A673 (cell line): ENCODE measurements around the gene ZMPSTE24. TPM values are rescaled to one million over a fixed set of nuclear protein-coding genes. Genes with fewer than 3 reads are reported as not detected.

ENCODE experiments used
- BruUV-seq: library from RNA; stranded (reverse); fragments of 400-500 nt; replicated peaks from 2 replicates; lab custom pipeline; 2021; lab: Mats Ljungman, UMichigan
- CTCF ChIA-PET: fragments of 300-600 bp; sonication (Branson Sonifier 250); formaldehyde crosslinking; loops from one replicate; lab custom pipeline; 2022; ENCODE audit warnings: antibody characterized with exemption; lab: Charles Lee
- POLR2A ChIA-PET: fragments of 300-600 bp; sonication (Branson Sonifier 250); formaldehyde crosslinking; loops from one replicate; lab custom pipeline; 2022; ENCODE audit warnings: antibody characterized with exemption; ENCODE audit not compliant: low non-redundant PET; lab: Charles Lee
- DNase-seq: peaks from one replicate; pipeline ENCODE4 v3.0.0-alpha.2; 2015; ENCODE audit warnings: low spot score
- H3K27ac ChIP-seq: fragments of 200-600 bp; sonication (generic); 2 replicates; pipeline ENCODE4 v1.5.1; 2016; ENCODE audit warnings: mixed run types, low read depth, mild to moderate bottlenecking, mixed read lengths, antibody characterized with exemption, low read length; ENCODE audit not compliant: poor library complexity, severe bottlenecking
- H3K27me3 ChIP-seq: fragments of 200-600 bp; sonication (generic); replicated peaks from 2 replicates; pipeline ENCODE4 v1.6.1; 2017; ENCODE audit warnings: mixed run types, low read depth, mild to moderate bottlenecking, mixed read lengths, antibody characterized with exemption, low read length; ENCODE audit not compliant: insufficient read depth, poor library complexity
- H3K36me3 ChIP-seq: fragments of 200-600 bp; sonication (generic); 2 replicates; pipeline ENCODE4 v1.6.1; 2016; ENCODE audit warnings: mixed run types, mild to moderate bottlenecking, mixed read lengths, antibody characterized with exemption, low read length; ENCODE audit not compliant: insufficient read depth, poor library complexity, severe bottlenecking
- H3K4me1 ChIP-seq: fragments of 200-600 bp; sonication (generic); 2 replicates; pipeline ENCODE4 v1.6.1; 2017; ENCODE audit warnings: mixed run types, mild to moderate bottlenecking, mixed read lengths, antibody characterized with exemption, low read length; ENCODE audit not compliant: insufficient read depth, poor library complexity, severe bottlenecking
- H3K4me3 ChIP-seq: fragments of 200-600 bp; sonication (generic); 2 replicates; pipeline ENCODE4 v1.5.1; 2016; ENCODE audit warnings: low read depth, mixed run types, mild to moderate bottlenecking, mixed read lengths, low read length; ENCODE audit not compliant: poor library complexity, severe bottlenecking
- H3K9me3 ChIP-seq: fragments of 200-600 bp; sonication (generic); 2 replicates; pipeline ENCODE4 v1.6.1; 2016; ENCODE audit warnings: mixed run types, low read depth, mild to moderate bottlenecking, mixed read lengths, antibody characterized with exemption, low read length; ENCODE audit not compliant: poor library complexity, severe bottlenecking
- EZH2 ChIP-seq: fragments of 200-600 bp; sonication (generic); IDR thresholded peaks from 2 replicates; pipeline ENCODE4 v1.6.1; 2017; ENCODE audit warnings: borderline replicate concordance, low read depth, mild to moderate bottlenecking, mixed read lengths, antibody characterized with exemption, low read length; ENCODE audit not compliant: poor library complexity, severe bottlenecking
- intact Hi-C: fragments of 100-400 bp; cut with micrococcal nuclease; formaldehyde crosslinking; loops from one replicate; pipeline ENCODE4 v1.10.0; 2022; ENCODE audit not compliant: unreplicated experiment
- total RNA-seq: library from RNA; stranded (reverse); gene quantifications from 2 replicates; pipeline ENCODE4 v1.2.3, GENCODE V29; 2021
- TF ChIP-seq, protein P1 (sequence below): fragments of 300-800, 200-600 bp; sonication (generic); conservative IDR thresholded peaks from 2 replicates; pipeline ENCODE4 v1.5.1; 2017; ENCODE audit warnings: low read depth, mild to moderate bottlenecking, antibody characterized with exemption, low read length, moderate library complexity, mixed read lengths

Gene ZMPSTE24
- total RNA-seq, 1 experiment from 2014 or later = 72.1 TPM

DNA sequence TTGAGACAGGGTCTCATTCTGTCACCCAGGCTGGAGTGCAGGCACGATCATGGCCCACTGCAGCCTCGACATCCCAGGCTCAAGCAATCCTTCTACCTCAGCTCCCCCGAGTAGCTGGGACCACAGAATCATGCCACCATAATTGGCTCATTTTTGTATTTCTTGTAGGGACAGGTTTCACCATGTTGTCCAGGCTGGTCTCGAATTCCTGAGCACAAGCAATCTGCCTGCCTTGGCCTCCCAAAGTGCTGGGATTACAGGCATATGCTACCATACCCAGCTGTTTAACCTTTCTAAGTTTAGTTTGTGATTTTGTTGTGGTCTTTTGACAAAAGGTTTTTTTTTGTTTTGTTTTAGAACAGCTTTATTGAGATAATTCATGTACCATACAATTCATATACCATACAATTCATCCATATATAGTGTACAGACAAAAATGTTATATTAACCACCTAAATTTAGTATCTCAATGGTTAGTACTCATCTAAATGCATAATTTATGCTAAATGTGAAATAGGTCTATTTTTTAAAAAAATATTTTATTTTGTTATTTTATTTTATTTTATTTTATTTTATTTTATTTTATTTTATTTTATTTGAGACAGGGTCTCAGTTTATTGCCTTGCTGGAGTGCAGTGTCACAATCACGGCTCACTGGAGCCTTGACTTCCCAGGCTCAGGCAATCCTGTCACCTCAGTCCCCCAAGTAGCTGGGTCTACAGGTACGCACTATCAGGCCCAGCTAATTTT is 8.9 kb downstream of the ZMPSTE24 start:
- no peak overlapping the region for H3K27ac ChIP-seq
- CTCF ChIA-PET = no interaction called here
- intact Hi-C loops = no loop called here

DNA sequence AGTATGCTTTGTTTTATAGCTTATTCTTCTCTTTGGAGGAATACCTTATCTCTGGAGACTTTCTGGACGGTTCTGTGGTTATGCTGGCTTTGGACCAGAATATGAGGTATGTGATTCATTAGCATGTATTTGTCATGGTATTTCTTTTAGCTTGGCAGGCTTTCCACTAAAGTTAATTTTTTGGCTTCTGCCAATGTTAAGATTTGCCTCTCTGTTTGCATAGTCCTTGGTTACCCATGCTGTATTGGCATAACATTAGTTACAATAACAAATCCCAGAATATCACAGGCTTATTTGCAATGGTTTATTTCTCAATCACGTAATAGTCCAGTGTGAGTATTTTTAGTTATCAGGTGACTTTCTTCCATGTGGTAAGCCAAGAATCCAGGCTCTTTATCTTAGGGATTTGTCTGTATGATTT is 9.7 kb downstream of the ZMPSTE24 start:
- TF ChIP-seq, protein P1, sequence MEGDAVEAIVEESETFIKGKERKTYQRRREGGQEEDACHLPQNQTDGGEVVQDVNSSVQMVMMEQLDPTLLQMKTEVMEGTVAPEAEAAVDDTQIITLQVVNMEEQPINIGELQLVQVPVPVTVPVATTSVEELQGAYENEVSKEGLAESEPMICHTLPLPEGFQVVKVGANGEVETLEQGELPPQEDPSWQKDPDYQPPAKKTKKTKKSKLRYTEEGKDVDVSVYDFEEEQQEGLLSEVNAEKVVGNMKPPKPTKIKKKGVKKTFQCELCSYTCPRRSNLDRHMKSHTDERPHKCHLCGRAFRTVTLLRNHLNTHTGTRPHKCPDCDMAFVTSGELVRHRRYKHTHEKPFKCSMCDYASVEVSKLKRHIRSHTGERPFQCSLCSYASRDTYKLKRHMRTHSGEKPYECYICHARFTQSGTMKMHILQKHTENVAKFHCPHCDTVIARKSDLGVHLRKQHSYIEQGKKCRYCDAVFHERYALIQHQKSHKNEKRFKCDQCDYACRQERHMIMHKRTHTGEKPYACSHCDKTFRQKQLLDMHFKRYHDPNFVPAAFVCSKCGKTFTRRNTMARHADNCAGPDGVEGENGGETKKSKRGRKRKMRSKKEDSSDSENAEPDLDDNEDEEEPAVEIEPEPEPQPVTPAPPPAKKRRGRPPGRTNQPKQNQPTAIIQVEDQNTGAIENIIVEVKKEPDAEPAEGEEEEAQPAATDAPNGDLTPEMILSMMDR = no peak
- TF ChIP-seq EZH2 = no peak
- no peak for DNase-seq
- Histone ChIP-seq H3K4me3 (no peak overlapping the region), H3K36me3 (peaks cover 70% of the 10 kb centered on the region), H3K27me3 (no peaks in the 10 kb centered on the region), H3K27ac (no peak overlapping the region), H3K4me1 (no peaks in the 10 kb centered on the region), H3K9me3 (no peaks in the 10 kb centered on the region)
- intact Hi-C loops = no loop called here
- no TSS peak for BruUV-seq
- ChIA-PET POLR2A (no interaction called here), CTCF (no interaction called here)

More for the DNA sequence above, 8.9 kb downstream of the ZMPSTE24 start:
- no peak for TF ChIP-seq EZH2
- TF ChIP-seq, protein P1 = no peak
- POLR2A ChIA-PET = no interaction called here
- Histone ChIP-seq H3K4me1 (no peaks in the 10 kb centered on the region), H3K4me3 (no peak overlapping the region), H3K36me3 (peaks cover 70% of the 10 kb centered on the region), H3K27me3 (no peaks in the 10 kb centered on the region), H3K9me3 (no peaks in the 10 kb centered on the region)
- no peak for DNase-seq
- no TSS peak for BruUV-seq

GRCh38 chr1:40268211-40268610 is 10.2 kb downstream of the ZMPSTE24 start:
- no TSS peak for BruUV-seq
- H3K4me3 ChIP-seq = no peak overlapping the region
- no peaks in the 10 kb centered on the region for H3K27me3 ChIP-seq
- DNase-seq = no peak
- no peak for TF ChIP-seq EZH2
- TF ChIP-seq, protein P1 = no peak
- CTCF ChIA-PET = no interaction called here
- no peaks in the 10 kb centered on the region for H3K4me1 ChIP-seq
- POLR2A ChIA-PET = interaction anchor here (0.7 kb wide), 1 partner anchor 1165 kb away, joined by 13 read pairs; no protein-coding TSS in a partner anchor
- H3K36me3 ChIP-seq = peaks cover 68% of the 10 kb centered on the region
- intact Hi-C loops = no loop called here
- no peaks in the 10 kb centered on the region for H3K9me3 ChIP-seq
- no peak overlapping the region for H3K27ac ChIP-seq
